Subcutaneous abdominal adipose tissue (tissue), 5 donors: ENCODE results near the gene ENOX2.
A peak's percentile ranks its signal among the peaks of the same experiment; 100 is the strongest.

Source experiments
- H3K27ac ChIP-seq: one replicate; pipeline ENCODE4 v1.7.0; 2013; ENCODE audit warnings: low read depth, mild to moderate bottlenecking, inconsistent platforms, low read length, moderate library complexity
- H3K27me3 ChIP-seq, 5 donors: one replicate each; pipeline ENCODE4 v1.7.0; 2013; ENCODE audit warnings: low read length in 5 of 5, inconsistent platforms in 1 of 5; ENCODE audit not compliant: control insufficient read depth in 5 of 5, insufficient read depth in 4 of 5
- H3K36me3 ChIP-seq, 5 donors: one replicate each; pipeline ENCODE4 v1.7.0; 2013; ENCODE audit warnings: low read length in 5 of 5; ENCODE audit not compliant: control insufficient read depth in 5 of 5, insufficient read depth in 5 of 5
- H3K4me1 ChIP-seq, 5 donors: one replicate each; pipeline ENCODE4 v1.7.0; 2013; ENCODE audit warnings: low read length in 5 of 5, mild to moderate bottlenecking in 3 of 5, moderate library complexity in 1 of 5; ENCODE audit not compliant: control insufficient read depth in 5 of 5, insufficient read depth in 5 of 5
- H3K4me3 ChIP-seq, 5 donors: one replicate each; pipeline ENCODE4 v1.7.0; 2013; ENCODE audit warnings: low read length in 5 of 5, low read depth in 1 of 5
- H3K9ac ChIP-seq, 5 donors: one replicate each; pipeline ENCODE4 v1.7.0; 2013; ENCODE audit warnings: low read length in 5 of 5, mild to moderate bottlenecking in 4 of 5, moderate library complexity in 3 of 5
- H3K9me3 ChIP-seq, 5 donors: one replicate each; pipeline ENCODE4 v1.7.0; 2013; ENCODE audit warnings: low read length in 5 of 5; ENCODE audit not compliant: control insufficient read depth in 5 of 5
- donor health status: healthy.
- donor health status: healthy.
- donor health status: healthy.
- donor health status: healthy.
- donor health status: healthy.

The ENOX2 gene

DNA sequence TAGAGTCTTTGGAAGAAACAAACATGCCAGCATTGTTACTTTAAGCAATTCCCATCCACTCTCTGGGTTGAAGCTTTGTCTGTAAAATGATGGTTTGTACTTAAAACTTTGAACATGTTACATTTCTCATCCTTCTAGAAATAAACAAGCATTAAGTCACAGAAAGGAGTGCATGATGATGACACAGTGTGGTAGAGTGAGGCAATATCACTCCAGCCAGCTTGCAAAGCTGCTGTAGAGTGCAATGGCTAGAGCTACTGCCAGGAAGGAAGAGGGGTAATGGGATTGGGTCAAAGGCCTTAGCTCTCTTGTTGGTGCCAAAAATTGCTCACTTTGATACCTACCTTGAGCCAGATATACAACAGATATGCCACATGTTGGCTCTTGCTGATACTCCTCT lies 12.3 kb upstream of the ENOX2 start:
- Histone ChIP-seq H3K9ac (no peak overlapping the region), H3K4me1 (peaks cover 0 to 3% (median 0%) of the 10 kb centered on the region in 5 donors), H3K27me3 (peaks cover 0 to 10% (median 0%) of the 10 kb centered on the region in 5 donors), H3K4me3 (no peak overlapping the region), H3K9me3 (no peaks in the 10 kb centered on the region), H3K36me3 (no peaks in the 10 kb centered on the region), H3K27ac (no peak overlapping the region)

DNA sequence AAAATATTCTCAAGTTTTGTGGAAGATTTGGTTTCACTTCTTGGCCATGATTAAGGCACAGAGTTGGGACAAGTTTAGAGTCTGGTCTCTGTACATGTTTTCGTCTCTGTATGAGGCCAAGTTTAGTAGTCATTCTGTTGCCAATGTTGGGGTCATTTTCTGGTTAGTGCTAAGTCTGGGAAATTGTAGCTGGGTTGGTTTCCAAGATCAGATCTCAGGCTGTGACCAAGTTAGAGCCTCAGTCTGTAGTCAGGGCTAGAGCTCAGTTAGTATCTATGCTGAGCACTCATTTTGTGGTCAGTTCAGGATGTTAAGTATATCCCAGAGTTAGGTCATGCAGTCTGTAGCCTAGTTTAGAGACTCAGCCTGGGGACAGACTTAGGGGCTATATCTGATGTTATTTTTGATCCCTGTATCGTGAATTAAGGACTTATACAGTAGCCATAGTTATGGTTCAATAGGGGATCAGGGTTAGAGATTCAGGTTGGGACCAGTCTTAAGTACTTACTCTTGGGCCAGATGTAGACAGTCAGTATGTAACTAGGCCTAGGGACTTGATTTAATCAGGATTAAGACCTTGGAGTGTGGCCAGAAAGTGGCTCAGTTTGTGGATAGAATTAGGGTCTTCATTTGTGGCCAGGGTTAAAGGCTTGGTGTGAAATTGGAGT lies 6.6 kb upstream of the ENOX2 start:
- no peaks in the 10 kb centered on the region for H3K4me1 ChIP-seq
- no peak overlapping the region for H3K27ac ChIP-seq
- H3K36me3 ChIP-seq: no peaks in the 10 kb centered on the region
- H3K27me3 ChIP-seq: peaks cover 0 to 9% (median 0%) of the 10 kb centered on the region in 5 donors
- no peak overlapping the region for H3K9ac ChIP-seq
- H3K4me3 ChIP-seq: no peak overlapping the region
- no peaks in the 10 kb centered on the region for H3K9me3 ChIP-seq

GRCh38 chrX:130906776-130907175 lies 3.8 kb upstream of the ENOX2 start:
- no peak overlapping the region for H3K4me3 ChIP-seq
- H3K36me3 ChIP-seq: no peaks in the 10 kb centered on the region
- no peak overlapping the region for H3K27ac ChIP-seq

GRCh38 chrX:130902446-130902782 lies 595 bp downstream of the ENOX2 start:
- Histone ChIP-seq H3K4me3 (peak overlapping the region; percentile 59 to 75 (median 70)), H3K9ac (peak overlapping the region in 4 of 5 donors; percentile 21 to 87 (median 78)), H3K9me3 (no peaks in the 10 kb centered on the region), H3K27me3 (no peaks in the 10 kb centered on the region), H3K36me3 (peaks cover 0 to 3% (median 0%) of the 10 kb centered on the region in 5 donors), H3K4me1 (peaks cover 0 to 10% (median 4%) of the 10 kb centered on the region in 5 donors), H3K27ac (peak overlapping the region; percentile 65)

More at GRCh38 chrX:130906776-130907175, 3.8 kb upstream of the ENOX2 start:
- H3K27me3 ChIP-seq: peaks cover 0 to 4% (median 0%) of the 10 kb centered on the region in 5 donors
- peaks cover 0 to 7% (median 2%) of the 10 kb centered on the region in 5 donors for H3K4me1 ChIP-seq
- no peak overlapping the region for H3K9ac ChIP-seq
- no peaks in the 10 kb centered on the region for H3K9me3 ChIP-seq

DNA sequence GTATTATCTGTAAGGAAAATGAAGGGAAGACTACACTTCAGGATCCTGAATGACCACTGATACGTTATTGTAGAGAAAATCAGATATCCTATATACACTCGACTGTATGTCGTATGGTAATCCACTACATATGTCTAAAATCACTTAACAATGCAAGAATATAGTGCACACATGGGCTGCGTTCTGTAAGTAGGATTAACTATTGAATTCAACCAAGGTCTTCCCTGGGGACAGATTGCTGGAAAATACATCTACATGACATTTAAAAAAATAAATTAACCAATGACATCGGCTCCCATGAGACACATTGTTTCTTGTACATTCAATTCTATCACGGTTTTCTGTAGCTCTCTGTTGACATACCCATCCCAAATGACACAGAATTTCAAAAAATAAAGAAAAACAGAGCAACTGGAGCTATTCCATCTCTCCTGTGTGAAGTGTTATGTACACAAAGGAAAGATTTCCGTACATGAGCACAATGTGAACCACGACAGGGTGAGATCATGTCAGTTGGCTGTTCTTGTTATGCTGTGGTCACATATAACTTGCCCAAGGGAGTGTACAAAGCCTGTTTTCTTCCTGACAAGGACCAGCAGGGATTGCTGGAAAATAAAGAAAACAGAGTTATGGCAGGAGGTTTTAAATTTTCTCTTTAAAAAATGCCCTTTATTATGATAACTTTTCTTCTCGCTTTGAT lies 6.1 kb downstream of the ENOX2 start:
- no peak overlapping the region for H3K9ac ChIP-seq
- H3K27ac ChIP-seq: no peak overlapping the region
- peaks cover 0 to 16% (median 12%) of the 10 kb centered on the region in 5 donors for H3K4me1 ChIP-seq
- no peaks in the 10 kb centered on the region for H3K9me3 ChIP-seq
- H3K27me3 ChIP-seq: peaks cover 0 to 3% (median 0%) of the 10 kb centered on the region in 5 donors
- no peak overlapping the region for H3K4me3 ChIP-seq
- peaks cover 0 to 3% (median 0%) of the 10 kb centered on the region in 5 donors for H3K36me3 ChIP-seq

DNA sequence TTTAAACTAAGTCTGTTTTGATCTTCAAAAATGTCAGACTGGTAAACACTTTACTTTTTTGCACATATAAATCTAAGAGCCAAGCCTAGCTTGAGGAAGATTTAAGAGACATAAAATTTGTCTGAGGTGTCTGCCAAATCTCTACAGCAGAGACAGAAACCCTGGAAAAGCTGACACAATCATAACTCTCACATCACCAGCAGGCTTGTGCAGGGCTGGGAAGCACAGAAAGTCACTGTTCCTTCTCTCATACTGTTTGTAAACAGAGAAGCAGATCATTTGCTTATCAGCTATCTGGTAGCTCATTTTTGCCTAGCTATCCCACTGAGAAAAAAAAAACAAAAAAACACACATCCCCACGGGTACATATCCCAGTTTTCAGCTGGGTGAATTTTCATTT lies 7.0 kb downstream of the ENOX2 start:
- Histone ChIP-seq H3K36me3 (peaks cover 0 to 3% (median 0%) of the 10 kb centered on the region in 5 donors), H3K9ac (no peak overlapping the region), H3K27me3 (peaks cover 0 to 3% (median 0%) of the 10 kb centered on the region in 5 donors), H3K27ac (peak overlapping the region; percentile 7), H3K9me3 (no peaks in the 10 kb centered on the region), H3K4me1 (peaks cover 0 to 14% (median 10%) of the 10 kb centered on the region in 5 donors), H3K4me3 (no peak overlapping the region)

DNA sequence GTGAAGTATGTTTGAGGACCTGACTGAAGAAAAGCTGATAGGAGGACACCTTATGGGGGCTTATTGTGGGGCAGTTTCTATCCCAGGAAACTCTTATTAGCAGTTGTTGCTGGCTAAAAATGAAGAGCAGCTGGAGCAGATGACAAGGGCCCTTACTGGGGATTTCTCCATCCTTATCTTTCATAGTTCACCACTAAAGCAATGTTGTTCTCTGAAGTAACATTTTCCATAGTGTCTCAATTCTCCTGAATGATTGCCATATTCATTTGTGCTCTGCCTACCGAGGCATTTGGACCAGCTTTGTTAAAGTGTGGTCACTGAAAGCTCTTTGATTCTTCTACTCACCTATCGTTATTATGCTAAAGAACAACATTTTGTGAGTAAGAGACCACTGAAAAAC lies 7.7 kb downstream of the ENOX2 start:
- H3K36me3 ChIP-seq: peaks cover 0 to 3% (median 0%) of the 10 kb centered on the region in 5 donors
- peak overlapping the region; percentile 7 for H3K27ac ChIP-seq
- H3K9ac ChIP-seq: no peak overlapping the region
- H3K27me3 ChIP-seq: peaks cover 0 to 3% (median 0%) of the 10 kb centered on the region in 5 donors
- H3K9me3 ChIP-seq: no peaks in the 10 kb centered on the region
- no peak overlapping the region for H3K4me3 ChIP-seq
- H3K4me1 ChIP-seq: peaks cover 0 to 14% (median 10%) of the 10 kb centered on the region in 5 donors

DNA sequence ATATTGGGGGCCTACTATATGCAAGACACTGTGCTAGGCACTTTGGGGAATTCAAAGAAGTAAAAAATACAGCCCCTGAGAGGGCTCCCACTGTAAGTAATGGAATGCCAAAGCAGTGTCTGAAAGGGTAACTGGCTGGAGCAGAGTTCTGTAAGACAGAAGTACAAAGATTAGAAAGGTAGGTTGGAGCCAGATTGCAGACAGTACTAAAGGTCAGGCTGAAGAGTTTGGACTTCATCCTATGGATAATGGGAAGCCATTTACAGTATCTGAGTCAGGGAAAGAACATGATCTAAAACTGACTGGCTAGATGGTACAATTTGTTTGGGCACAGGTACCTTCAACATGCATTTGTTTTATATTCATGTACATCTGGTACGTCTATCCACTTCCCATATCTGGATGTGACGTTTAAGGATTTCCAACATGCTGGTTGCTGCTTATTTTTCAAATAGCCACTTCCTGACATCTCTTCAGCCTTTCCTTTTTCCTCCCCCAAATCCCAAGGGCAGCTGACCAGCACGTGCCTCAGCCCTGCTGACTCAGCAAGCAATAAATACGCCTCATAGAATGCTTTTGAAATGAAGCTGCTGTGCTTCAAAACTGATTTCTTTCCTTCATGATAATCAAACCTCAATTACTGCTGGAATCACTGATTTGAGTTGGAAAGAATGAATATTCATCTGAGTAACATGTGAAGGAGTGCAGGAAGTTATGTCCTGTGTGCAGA lies 9.5 kb downstream of the ENOX2 start:
- Histone ChIP-seq H3K4me3 (no peak overlapping the region), H3K27ac (no peak overlapping the region), H3K27me3 (peaks cover 0 to 6% (median 3%) of the 10 kb centered on the region in 5 donors), H3K36me3 (no peaks in the 10 kb centered on the region), H3K9ac (no peak overlapping the region), H3K4me1 (peaks cover 0 to 14% (median 10%) of the 10 kb centered on the region in 5 donors), H3K9me3 (no peaks in the 10 kb centered on the region)

DNA sequence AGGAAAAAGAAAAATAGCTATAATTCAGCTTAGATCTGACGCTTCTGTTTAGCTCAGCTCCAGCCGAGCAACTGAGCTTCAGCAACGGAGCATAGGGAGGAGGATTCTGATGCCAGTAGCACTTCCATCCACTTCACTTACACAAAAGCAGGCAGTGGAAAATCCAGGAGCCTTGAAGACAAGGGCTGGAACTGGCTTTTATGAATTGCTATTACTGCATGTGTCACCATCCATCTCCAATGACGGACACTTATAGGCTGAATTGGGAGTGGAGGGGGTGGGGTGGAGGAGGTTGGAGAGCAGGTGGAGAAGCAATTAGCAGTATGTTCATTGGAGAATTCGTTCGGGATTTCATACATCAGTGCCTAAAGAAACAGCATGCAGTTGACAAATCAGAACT lies 15.6 kb downstream of the ENOX2 start:
- H3K27ac ChIP-seq: no peak overlapping the region
- no peak overlapping the region for H3K9ac ChIP-seq
- H3K27me3 ChIP-seq: peaks cover 0 to 6% (median 2%) of the 10 kb centered on the region in 5 donors
- H3K9me3 ChIP-seq: no peaks in the 10 kb centered on the region
- H3K4me3 ChIP-seq: no peak overlapping the region
- no peaks in the 10 kb centered on the region for H3K4me1 ChIP-seq
- no peaks in the 10 kb centered on the region for H3K36me3 ChIP-seq

DNA sequence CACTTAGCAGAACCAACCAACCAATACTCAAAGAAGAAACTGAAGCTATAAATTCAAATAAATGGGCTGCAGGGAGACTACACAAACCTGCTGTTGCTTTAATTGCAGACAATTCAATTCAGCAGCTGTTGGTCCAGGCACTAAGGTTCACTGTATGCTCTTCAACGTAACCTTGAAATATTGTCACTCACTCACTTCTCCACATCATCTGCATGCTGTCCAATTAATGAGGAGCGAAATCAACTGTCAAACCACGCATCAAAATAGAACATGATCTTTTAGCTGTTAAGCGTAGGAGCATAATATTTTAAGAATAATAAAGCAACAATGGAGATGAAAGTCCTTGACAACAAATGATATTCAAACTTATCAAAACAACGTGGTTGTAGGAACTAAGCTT lies 17.0 kb downstream of the ENOX2 start:
- peaks cover 0 to 3% (median 2%) of the 10 kb centered on the region in 5 donors for H3K27me3 ChIP-seq
- no peak overlapping the region for H3K9ac ChIP-seq
- no peaks in the 10 kb centered on the region for H3K9me3 ChIP-seq
- H3K4me1 ChIP-seq: no peaks in the 10 kb centered on the region
- H3K4me3 ChIP-seq: no peak overlapping the region
- no peaks in the 10 kb centered on the region for H3K36me3 ChIP-seq
- H3K27ac ChIP-seq: no peak overlapping the region
